WERI-Rb-1 (cell line): ENCODE measurements around the gene GPR17.
A peak's percentile ranks its signal among the peaks of the same experiment; 100 is the strongest.

Experiments used
- DNase-seq: peaks from one replicate; pipeline ENCODE4 v3.0.0-alpha.2; 2020
- H3K27ac ChIP-seq: fragments of 250-450 bp; sonication (Bioruptor Pico); 2 replicates; pipeline ENCODE4 v1.5.1; 2020; ENCODE audit warnings: mild to moderate bottlenecking, moderate library complexity
- H3K27me3 ChIP-seq: fragments of 250-450 bp; sonication (Bioruptor Pico); 2 replicates; pipeline ENCODE4 v1.5.1; 2021; ENCODE audit warnings: mild to moderate bottlenecking, low read depth, moderate library complexity; ENCODE audit not compliant: insufficient read depth, severe bottlenecking
- H3K36me3 ChIP-seq: fragments of 250-450 bp; sonication (Bioruptor Pico); 2 replicates; pipeline ENCODE4 v1.5.1; 2020; ENCODE audit warnings: mild to moderate bottlenecking, moderate library complexity
- H3K4me3 ChIP-seq: 2 replicates; pipeline ENCODE4 v1.5.1; 2011; ENCODE audit warnings: low read depth, mild to moderate bottlenecking, control low read depth, low read length
- H3K9me3 ChIP-seq: fragments of 250-450 bp; sonication (Bioruptor Pico); 2 replicates; pipeline ENCODE4 v1.5.1; 2021; ENCODE audit warnings: mild to moderate bottlenecking, moderate library complexity; ENCODE audit not compliant: severe bottlenecking
- CTCF ChIP-seq: IDR thresholded peaks from 2 replicates; pipeline ENCODE4 v1.5.1; 2011; ENCODE audit warnings: low read depth, mild to moderate bottlenecking, control low read depth, inconsistent platforms, low read length

GPR17 gene

GRCh38 chr2:127599211-127599610 is 46.7 kb upstream of the GPR17 start:
- H3K27me3 ChIP-seq: no peaks in the 10 kb centered on the region
- H3K36me3 ChIP-seq: no peaks in the 10 kb centered on the region
- H3K4me3 ChIP-seq: no peak overlapping the region
- H3K9me3 ChIP-seq: peaks cover 10% of the 10 kb centered on the region
- DNase-seq: no peak
- H3K27ac ChIP-seq: no peak overlapping the region
- no peak for TF ChIP-seq CTCF

- peaks cover 10% of the 10 kb centered on the region for H3K9me3 ChIP-seq
- H3K36me3 ChIP-seq: no peaks in the 10 kb centered on the region
- H3K4me3 ChIP-seq: no peak overlapping the region
- H3K27me3 ChIP-seq: no peaks in the 10 kb centered on the region
- H3K27ac ChIP-seq: no peak overlapping the region
- DNase-seq: peak; percentile 1
- TF ChIP-seq CTCF: no peak
Observed at GRCh38 chr2:127604986-127605385, 41.0 kb upstream of the GPR17 start.

- TF ChIP-seq CTCF: no peak
- Histone ChIP-seq H3K36me3 (no peaks in the 10 kb centered on the region), H3K27ac (no peak overlapping the region), H3K9me3 (peaks cover 10% of the 10 kb centered on the region), H3K27me3 (no peaks in the 10 kb centered on the region), H3K4me3 (no peak overlapping the region)
- peak; percentile 0 for DNase-seq
Observed at GRCh38 chr2:127605691-127606263, 40.2 kb upstream of the GPR17 start.

- H3K27me3 ChIP-seq: no peaks in the 10 kb centered on the region
- no peak overlapping the region for H3K27ac ChIP-seq
- H3K4me3 ChIP-seq: no peak overlapping the region
- peaks cover 10% of the 10 kb centered on the region for H3K9me3 ChIP-seq
- no peak for TF ChIP-seq CTCF
- peak; percentile 2 for DNase-seq
- H3K36me3 ChIP-seq: no peaks in the 10 kb centered on the region
Observed at GRCh38 chr2:127606625-127607398, 39.1 kb upstream of the GPR17 start.

GRCh38 chr2:127607399-127607908 is 38.5 kb upstream of the GPR17 start:
- Histone ChIP-seq H3K36me3 (no peaks in the 10 kb centered on the region), H3K27me3 (no peaks in the 10 kb centered on the region), H3K4me3 (no peak overlapping the region), H3K9me3 (peaks cover 8% of the 10 kb centered on the region), H3K27ac (no peak overlapping the region)
- DNase-seq: peak; percentile 3
- TF ChIP-seq CTCF: no peak
